GM18861 (cell line): Measurements from ENCODE around the gene SDF4.
"Not testable (repeated sequence)": the region's sequence is repeated elsewhere in the genome, so short reads cannot be mapped to it uniquely, and the experiment has no call there.

Source experiments
- ATAC-seq: cut with Tn5 transposase; IDR thresholded peaks from one replicate; pipeline ENCODE4 v1.9.1; 2021; ENCODE audit not compliant: unreplicated experiment

Gene SDF4

DNA sequence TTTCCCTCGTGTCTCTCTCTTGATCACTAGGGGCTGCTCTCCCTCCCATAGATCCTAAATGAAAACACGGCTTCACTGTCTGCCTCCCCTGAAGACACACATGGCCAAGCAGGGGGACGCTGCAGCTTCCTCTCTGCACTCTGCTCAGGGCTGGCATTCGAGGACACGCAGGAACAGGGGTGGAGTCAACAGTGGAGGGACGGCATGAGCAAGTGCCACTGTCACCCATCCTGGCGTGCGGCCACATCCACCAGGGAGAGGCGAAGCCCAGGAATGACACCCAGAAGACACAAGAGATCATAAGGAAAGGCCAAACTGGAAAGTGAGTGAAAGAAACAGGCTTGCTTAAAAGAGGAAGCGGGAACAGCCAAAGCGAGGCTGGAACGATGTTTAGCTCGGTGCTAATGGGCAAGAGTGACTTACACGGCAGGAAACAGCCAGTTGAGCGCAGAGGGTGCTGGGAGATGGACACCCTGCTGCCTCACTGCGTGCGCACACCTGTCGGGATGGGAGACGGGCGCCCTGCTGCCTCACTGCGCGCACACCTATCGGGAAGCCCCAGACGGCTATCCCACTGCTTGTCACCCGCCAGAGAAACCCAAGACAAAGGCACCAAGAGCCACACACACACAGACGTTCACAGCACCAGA, 28.3 kb upstream of the SDF4 start:
- ATAC-seq, result no peak

DNA sequence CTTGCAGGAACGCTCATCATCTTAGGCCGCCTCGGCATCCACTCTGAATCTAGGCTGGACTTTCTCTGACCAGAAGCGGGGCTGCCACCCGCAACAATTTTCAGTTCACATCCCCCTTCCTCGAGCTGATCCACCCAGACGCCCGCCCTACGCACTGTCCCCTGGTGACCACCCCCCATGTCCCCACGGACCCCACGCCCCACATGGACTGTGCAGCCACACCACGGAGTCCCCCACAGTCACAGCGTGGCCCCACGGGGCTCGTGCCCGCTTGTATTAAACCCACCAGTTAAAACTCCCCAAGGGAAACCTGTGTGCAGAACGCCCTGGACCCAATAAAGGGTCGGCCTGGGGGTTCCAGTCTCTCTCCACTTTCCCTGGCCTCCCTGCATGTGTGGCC, 27.7 kb upstream of the SDF4 start:
- ATAC-seq, result no peak

DNA sequence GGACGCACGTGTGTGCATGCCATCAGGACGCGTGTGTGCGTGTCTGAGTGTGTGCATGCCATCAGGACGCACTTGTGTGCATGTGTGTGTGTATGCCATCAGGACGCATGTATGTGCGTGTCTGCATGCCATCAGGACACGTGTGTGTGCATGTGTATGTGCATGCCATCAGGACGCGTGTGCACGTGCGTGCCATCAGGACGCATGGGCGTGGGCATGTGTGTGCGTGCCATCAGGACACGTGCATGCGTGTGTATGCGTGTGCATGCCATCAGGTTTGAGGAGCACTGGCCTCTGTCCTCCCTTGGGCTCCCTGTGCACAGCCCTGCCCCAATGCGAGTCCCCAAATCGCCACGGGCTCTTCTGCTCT, 27.3 kb upstream of the SDF4 start:
- no peak for ATAC-seq

DNA sequence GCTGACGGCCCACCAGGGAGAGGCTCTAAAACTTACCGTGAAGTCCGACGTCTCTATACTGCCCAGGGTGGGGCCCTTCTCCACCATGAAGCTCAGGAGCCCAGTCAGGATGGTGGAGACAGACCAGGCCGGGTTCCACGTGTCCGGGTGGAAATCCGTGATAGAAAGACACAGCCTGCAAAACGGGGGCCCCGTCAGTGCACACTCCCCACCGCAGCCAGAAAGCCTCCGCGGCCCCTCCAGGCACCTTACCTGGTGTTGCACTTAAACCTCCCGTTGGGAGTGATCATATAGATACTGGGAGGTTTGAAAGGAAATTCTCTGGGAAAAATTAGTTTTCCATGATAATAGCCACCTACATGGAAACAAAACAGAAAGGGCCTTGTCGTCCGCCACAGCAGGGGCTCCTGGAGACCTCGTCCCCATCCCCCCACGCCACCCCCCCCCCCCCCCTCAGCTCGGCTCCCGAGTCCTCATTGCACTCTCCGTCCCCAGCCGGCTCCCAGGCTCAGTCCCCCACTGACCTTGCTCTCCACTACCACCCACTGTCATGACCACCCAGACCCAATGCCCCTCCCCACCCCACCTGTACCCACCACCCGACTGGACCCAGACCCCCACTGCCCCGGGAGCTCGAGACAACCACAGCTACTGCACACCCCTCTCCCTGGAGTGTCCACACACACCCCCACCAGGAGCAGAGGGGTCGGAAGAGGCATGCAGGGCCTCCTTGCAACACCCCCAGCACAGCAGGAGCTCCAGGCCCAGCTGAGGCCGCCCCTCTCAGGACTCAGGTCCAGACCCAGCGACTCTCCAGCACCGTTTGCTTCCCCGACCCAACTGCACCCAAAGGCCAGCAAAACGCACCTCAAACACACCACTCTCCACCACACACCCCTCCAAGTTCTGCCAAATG, 25.4 kb upstream of the SDF4 start:
- ATAC-seq, result no peak

DNA sequence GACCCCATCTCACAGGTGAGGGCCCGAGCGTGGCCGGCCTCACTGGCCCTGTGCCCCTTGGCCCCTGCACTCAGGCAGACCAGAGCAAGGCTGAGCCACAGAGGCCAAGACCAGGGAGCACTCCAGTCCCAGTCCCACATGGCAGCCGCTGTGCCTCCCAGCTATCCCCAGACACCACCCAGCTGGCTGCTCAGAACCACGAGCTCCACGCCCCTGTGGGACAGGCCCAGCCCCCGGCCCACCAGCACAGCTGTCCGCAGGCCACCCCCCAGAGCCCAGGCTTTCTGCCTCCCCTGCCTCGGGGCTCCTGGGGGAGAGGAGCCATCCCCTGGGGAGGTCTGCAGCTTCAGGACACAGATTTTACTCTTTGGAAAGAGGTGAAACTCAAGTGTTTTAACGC, 23.8 kb upstream of the SDF4 start:
- ATAC-seq, result no peak

DNA sequence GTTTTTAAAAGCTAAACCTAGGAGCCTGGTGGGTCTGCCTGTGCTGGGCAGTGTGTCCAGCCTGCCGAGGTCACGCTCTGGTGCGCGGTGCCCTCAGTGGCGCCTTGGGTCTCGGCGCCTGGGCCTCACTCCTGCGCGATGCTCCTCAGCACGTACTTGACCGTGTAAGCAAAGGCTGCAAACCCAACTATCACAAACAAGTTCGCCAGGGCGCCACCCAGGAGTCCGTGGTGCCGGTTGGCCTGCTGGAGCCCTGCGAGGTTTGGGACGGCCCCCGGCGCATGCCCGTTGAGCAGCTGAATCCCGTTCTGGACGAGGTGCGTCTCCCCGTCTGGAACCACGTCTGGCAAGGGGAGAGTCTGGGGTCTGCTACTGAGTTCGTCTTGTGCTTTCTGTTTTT, 23.3 kb upstream of the SDF4 start:
- ATAC-seq, result no peak

DNA sequence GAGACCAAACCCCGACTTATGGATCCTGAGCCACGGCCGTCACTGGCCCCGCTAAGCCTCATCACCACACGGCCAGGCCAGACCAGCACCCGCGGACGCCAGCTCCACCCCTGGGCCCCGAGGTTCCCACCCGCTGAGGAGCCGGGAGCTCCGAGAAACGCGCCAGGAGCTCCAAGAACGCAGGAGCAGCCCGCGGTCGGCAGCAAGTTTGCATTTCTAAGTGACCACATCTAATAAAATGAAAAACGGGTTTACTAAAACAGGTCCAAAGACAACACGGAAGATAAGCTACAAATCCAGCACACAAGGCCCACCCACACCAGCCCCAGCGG, 22.8 kb upstream of the SDF4 start:
- ATAC-seq, result no peak

DNA sequence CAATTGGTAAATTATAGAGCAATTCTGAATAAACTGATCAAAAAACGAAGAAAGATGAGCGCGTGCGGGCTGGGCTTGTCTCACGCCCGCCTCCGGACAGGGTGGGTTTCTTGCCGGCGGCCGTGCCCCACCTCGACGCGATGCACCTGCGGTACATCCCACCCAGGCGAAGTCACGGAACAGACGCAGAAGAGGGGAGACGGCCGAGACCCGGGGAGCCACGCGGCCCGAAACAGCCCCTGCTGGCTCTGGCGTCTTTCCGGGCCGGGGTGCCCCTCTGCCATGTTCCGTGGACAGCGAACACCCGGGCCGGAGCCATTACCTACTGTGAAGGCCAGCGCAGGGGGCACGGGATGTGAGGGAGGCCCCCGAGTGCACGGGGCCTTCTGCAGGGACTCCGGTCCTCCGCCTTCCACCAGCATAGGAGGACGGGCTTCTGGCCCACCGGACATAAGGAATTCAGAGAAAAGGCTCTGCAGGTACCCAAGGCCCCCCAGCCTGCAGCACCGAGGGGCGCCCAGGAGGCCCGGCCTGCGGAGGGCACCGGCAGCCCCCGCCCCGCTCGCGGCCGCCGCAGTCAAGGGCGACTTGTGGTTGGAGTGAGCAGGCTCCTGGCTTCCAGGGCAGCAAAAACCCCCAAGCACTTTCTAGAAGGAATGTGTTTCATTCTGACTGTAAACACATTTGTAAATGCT, 22.3 kb upstream of the SDF4 start:
- ATAC-seq, result no peak

DNA sequence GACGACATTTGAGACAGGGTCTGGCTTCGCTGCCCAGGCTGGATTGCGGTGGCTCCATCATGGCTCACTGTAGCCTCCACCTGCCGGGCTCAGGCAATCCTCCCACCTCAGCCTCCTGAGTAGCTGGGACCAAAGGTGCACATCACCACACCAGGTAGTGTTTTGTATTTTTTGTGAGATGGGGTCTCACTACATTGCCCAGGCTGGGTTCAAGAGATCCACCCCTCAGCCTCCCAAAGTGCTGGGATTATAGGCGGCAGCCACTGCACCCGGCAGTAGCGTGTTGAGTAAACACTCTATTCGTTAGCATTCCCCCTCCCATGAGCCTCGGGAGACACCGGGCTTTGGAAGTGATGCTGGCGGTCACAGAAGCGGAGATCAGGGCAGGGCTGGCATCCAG, 21.5 kb upstream of the SDF4 start:
- ATAC-seq, result no peak

DNA sequence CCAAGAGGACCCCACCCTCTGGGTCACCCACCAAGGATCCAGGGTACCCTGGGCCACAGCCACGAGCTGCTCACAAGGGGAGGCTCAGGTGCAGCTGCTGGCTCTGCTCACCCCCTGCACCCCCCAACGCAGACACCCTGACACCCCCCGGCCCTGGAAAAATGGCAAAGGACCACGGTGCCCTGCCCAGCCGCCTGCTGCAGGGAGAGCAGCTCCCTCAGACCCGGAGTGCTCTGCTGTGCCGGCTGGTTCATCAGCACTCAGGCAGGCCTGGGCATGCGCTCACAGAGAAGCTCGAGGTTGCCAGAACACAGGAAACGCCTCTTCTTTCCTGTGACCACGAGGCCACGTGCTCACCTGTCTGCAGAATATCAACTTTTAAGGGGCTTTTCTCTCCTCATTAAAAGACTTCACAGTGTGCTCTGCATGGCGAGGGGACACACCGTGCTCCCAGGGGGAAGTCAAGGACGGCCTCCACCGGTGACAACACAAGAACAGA, 19.0 kb upstream of the SDF4 start:
- ATAC-seq, result no peak

DNA sequence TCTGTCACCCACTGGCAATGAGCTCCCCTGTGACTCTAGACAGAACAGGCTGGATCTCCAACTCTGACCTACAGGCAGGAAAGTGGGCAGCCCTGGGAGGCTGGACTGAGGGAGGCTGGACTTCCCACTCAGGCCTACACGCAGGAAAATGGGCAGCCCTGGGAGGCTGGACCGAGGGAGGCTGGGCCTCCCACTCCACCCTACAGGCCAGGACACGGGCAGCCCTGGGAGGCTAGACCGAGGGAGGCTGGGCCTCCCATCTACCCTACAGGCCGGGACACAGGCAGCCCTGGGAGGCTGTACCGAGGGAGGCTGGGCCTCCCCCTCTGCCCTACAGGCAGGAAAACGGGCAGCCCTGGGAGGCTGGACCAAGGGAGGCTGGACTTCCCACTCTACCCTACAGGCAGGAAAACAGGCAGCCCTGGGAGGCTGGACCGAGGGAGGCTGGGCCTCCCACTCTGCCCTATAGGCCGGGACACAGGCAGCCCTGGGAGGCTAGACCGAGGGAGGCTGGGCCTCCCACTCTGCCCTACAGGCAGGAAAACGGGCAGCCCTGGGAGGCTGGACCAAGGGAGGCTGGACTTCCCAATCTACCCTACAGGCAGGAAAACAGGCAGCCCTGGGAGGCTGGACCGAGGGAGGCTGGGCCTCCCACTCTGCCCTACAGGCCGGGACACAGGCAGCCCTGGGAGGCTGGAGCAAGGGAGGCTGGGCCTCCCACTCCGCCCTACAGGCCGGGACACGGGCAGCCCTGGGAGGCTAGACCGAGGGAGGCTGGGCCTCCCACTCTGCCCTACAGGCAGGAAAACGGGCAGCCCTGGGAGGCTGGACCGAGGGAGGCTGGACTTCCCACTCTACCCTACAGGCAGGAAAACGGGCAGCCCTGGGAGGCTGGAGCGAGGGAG, 16.5 kb upstream of the SDF4 start:
- ATAC-seq, result not testable (repeated sequence)

DNA sequence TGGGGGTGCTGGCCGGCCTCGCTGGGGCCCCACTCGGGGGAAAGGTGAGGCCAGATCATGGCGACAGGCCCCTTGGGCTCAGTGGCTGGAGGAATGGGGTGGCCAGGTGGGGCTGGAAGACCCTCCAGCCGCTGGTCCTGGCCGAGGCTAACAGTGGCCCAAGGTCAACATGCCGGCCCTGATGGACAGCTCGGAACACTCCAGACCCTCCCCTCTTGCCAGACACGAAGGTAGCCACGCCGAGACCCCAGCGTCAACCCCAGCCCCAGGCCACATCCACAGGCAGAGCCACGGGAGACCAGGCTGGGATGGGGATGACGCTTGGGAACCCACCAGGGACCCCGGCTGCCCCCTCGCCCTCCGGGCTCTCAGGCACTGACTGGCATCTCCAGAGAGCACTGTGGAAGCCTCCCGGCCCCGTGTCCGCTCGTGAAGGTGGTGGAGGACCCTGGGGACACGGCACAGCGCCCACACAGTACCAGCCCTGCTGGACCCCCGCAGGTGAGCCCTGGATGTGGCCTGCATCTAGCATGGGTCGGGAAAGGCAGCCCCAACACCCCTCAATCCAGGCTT, 15.6 kb upstream of the SDF4 start:
- no peak for ATAC-seq

DNA sequence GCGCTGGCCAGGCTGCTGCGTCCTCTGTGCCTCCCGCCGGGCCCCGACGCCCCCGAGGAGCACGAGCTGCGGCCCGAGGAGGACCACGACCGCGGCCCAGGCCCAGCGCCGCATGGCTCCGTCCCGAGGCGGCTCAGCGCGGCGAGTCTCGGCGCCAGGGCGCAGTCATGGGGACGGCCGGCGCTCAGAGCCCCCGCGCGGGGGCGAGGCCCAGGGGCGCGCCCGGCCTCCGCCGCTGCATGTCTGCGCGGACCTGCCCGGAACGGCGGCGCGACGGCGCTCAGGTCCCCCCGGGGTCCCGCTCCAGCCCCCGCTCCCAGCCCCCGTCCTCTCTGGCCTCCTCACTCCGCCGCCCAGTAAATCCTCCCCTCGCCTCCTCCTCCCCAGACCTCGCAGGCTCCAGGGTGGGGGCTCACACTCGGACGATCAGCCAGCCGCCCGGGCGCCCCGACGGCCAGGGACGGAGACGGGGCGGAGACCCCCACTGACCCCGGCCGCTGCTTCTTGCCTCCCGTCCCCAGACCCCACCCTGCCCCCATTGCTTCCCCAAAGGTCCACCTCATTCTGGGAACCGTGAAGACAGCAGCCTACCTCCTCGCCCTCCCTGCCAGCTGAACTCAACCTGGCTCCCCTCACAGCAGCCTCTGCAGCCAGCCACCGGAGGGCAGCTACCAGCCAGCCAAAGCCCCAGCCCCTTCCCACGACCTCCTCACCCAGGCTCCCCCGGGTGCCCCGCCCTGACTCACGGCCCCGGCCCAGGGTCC, 15.0 kb upstream of the SDF4 start, which contains the start of gene C1QTNF12:
C1QTNF12 (minus strand) TSS at position 146 of the 764 bp plus-strand sequence; CDS start at position 114, 32 bp downstream.
- no peak for ATAC-seq

DNA sequence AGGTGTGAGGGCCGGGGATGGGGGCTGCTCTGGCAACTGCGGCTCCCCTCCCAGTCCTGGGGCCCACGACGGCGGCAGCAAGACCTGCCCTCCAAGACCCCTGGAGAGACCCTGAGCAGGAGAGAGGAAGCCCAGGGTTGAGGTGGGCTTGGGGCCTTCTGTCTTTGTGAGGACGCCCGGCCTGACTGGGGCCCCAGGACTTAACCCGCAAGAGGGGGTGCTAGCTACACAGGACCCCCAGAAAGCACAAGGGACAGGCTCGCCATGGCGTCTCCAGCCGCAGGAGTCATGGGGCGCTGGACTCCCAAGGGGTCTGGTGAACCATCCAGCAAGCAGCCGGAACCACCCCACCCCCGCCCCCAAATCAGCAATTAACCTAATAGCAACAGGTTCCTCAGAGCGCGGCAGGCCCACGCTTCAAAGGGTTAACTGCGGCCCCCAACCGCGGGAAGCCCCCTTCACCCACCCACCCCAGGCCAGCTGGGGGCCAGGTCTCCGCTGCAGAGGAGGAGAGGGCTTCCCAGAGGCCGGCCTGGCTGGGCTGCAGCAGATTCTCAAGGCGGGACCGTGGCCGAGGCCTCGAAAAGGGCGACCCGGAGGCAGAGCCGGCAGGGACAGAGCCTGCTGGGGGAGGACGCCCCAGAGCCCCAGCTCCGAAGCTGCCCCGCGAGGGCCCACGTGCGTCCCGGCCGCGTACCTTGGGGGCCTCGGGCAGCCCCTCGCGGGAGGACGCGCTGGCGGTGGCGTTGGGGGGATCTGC, 14.2 kb upstream of the SDF4 start:
- ATAC-seq, result no peak

DNA sequence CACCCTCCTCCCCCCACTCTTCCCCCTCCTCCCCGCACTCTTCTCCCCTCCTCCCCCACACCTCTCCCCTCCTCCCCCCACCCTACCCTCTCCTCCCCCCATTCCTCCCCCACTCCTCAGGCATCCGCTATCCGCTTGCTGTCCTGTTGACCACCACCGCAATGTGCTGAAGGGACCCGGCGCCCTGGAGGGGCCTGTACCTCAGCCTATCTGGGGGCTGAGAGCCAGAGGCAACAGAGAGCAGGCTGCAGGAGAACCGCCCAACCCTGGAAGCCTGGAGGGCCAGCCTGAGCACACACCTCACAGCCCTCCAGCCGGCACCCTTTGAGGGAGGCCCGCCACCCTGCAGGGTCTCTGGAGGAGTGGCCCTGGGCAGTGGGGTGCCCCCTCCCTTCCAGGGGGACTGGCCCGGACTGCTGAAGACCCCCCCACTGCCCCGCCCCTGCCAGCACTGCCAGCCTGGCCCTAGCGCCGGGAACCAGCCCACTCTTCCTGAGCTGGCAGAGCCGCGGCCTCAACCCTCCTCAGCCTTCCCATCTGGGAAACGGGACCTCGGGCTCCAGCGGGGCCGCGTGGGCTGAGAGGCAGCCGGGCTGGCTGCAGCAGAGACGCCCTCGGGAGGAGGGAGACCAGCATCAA, 13.5 kb upstream of the SDF4 start:
- ATAC-seq, result no peak

DNA sequence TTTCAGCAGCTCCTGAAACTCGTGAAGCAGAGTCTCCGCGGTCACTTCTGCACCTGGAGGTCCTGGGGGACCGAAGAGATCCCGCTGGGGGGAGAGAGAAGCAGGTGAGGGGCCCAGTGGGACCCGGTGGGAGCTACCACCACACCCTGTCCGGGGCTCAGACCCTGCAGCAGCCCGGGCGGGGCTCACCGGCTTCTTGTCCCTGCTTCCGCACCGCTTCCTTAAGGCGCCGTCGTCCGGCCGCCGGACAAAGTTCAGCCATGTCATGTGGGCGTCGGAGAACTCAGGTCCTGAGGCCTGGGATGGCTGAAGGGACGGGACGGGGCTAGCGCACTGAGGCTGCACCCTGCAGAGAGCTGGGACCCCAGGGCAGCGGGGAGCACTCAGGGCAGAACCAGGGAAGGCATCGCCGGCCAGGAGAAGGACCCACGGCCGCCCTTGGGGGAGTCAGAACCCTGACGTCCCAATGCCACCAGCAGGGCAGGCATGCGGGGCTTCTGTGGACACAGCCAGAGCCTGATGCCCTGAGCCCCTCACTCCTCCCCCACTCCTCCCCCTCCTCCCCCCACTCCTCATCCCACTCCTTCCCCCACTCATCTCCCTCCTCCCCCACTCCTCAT, 12.5 kb upstream of the SDF4 start:
- no peak for ATAC-seq

DNA sequence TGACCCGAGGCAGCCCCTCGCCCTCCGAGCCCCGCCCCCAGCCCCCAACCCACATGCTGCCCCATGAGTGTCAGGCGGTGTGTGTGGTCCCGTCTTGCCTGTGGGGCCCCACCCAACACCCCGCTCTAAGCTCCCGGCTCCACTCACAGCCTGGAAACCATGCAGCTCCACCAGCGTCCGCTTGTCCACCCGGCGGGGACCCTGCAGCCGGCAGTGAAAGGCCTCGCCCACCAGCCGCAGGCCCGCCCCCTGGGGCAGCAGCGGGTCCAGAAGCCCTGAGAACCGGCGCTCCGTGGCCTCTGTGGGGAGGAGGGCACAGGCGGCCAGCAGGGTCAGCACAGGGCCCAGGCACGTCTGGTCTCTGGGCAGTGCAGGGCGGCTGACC, 12.0 kb upstream of the SDF4 start:
- ATAC-seq, result no peak

DNA sequence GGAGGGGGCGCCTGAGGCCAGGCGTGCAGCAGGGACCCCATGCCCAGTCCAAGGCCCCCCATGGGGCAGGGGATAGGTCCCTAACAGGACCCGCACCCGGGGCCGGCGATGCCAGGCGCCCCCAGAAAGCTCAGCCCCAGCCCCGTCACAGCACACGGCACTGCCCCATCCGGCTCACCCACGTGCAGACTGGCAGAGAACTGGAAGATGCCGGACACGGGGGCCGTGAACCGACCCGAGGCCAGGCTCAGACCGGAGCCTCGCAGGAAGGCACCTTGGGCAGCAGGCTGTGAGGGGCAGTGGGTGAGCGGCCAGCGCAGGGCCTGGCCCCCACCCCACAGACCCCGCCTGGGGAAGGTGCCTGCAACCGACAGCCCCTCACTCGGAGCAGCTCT, 11.5 kb upstream of the SDF4 start:
- no peak for ATAC-seq
